Activated CD4-positive, alpha-beta T cell treated with anti-CD3 and anti-CD28 coated beads for 1 hour (primary cell): Measurements from ENCODE around the gene PRDM12.
"Not testable (repeated sequence)": the region's sequence is repeated elsewhere in the genome, so short reads cannot be mapped to it uniquely, and the experiment has no call there.

Source experiments
- DNase-seq: peaks from one replicate; pipeline ENCODE4 v3.0.0-alpha.2; 2020

The PRDM12 gene

DNA sequence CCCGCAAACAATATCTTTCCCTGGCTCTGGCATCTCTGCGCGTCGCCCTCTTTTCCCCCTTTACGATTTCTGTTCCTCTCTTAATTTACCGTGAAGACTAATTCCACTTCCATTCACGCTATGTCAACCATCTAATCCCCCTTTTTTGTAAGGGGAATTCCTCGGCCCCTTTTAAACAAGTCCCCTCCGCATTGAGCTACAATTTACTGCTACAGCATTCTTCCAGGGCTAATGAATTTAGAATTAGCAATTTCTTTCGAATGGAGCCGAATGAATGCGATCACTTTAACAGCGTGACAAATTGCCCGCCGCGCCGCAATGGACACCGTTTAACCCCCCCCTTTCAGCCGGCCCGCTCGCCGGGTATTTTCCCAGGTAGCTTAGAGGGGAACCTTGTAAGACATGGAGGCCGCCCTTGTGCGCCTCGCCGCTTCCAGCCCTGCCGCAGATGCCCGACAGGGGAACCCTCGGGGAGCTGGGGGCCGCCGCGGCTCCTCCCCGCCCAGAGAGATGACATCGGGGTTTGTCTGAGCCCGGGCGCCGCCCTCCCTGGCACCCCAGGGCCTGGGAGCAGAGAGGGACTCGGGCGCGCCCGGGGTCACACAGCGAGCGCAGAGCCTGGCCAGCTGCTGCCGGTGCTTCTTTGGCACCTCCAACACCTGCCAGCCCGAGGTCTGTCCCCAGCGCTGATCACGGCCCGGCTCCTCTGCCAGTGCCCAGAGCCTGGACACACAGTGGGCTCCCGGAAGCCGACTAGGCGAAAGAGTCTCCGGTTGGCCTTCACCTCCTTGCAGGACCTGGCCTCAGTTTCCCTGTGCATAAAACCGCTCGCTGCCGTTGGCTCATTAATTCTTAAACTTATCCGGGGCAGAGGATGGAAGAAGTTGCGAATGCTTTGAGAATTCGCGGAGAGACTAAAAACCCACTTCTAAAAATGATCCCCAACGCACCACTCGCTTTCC is 1.3 kb downstream of the PRDM12 start:
- DNase-seq = no peak

DNA sequence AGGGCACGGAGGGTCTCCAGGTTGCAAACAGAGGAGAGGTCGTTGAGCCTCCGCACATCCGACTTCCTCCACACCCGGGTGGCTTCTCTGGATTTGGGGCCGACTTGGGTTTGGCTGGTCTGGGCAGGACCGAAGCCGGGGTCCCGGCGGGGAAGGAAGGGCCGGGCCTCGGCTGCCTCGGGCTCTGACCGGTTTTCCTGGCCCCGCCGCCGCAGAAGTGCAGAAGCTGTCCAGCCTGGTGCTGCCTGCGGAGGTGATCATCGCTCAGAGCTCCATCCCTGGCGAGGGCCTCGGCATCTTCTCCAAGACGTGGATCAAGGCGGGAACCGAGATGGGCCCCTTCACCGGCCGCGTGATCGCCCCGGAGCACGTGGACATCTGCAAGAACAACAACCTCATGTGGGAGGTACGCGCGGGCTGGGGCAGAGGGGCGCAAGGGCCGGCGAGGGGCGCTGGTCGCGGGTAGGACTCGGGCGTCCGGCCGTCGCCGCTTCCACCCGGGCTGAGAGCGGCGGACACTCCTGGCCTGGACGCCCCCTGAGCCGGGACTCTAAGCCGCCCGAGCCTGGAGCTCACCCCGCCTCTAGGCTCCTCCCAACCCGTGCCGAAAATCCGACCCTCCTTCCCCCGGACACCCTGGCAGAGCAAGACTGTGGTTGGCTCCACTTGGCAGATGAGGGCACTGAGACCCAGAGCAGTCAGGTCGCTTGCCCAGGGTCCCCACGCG is 2.2 kb downstream of the PRDM12 start:
- DNase-seq = no peak

DNA sequence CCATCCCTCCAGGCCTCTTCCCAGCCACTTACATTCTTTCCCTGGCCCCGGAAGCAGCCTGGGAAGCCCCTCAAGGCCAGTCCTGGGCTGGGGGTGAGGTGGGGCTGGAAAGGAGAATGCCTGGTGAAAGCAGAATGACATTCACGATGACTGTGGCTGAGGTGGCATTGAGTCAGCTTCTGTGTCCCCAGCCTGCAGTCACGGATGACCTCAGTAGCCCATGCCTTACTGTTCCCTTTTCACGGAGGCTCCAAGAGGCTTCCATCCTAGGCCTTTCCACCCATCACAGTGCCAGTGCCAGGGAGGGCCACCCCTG is 2.7 kb downstream of the PRDM12 start:
- no peak for DNase-seq

DNA sequence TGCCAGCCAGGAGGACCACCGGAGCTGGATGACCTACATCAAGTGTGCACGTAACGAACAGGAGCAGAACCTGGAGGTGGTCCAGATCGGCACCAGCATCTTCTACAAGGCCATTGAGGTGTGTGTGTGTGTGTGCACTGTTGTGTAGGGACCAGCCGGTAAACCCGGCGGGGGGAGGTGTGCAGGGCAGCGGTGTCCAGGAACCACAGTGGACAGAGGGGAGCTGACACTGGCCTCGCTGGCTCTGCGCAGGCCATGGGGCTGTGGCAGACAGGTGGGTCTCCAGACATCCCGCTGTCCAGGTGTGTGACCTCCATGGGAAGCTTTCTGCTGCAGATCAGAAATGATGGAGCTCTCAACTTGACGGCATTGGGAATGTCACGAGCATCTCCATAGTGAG is 3.8 kb downstream of the PRDM12 start:
- no peak for DNase-seq

DNA sequence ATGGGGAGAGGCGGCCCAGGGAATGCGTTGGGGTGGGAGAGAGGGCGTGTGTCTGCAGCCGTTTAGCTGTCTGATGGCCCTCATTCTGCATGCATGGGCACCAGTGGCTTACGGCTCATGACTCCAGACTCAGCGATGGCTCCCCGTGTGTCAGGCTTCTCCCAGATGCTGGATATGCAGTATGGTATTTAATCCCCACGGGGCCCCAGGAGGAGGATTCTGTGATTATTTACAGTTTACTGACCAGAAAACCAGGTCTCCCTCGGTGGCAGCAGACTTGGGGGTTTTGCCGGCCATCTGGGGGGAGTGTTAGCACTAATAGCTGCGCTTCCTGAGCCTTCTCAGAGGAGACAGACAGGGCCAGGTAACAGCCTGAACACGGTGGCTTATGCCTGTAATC is 4.3 kb downstream of the PRDM12 start:
- no peak for DNase-seq

DNA sequence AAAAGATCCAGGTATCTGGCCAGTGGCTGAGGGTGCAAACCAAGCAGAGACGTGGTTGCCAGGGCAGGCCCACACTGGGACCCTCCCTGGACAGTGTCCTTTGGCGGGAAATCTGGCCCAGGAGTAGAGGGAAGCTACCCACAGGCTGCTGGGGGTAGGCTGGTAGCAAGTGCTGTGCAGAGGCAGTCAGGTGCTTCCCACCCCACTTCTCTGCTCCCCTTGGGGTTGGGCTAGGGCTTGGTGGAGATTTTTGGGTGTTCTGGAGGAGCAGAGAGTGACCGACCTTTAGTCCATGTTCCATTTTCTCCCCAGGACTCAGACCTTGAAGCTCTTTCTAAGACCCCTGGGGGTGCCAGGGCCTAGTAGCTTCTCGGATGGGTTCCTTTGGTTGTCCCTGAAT is 5.6 kb downstream of the PRDM12 start:
- DNase-seq = no peak

DNA sequence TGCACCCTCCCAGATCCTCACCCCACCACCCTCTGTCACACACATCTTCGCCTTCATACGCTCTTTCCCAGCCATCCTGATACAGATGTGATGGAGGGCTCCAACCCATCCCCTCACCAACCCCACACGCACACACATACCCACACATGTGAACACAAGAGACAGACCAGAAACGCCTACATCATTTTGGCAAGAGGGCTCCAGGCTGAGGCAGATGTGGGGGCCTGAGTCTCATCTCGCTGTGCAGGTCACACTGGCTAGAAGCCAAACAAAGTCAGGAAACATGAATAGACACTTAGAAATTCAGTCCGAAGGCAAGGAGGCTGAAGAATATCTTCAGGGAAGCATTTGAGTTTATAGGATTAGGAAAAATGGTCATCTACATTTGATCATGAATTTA is 6.2 kb downstream of the PRDM12 start:
- DNase-seq = no peak

DNA sequence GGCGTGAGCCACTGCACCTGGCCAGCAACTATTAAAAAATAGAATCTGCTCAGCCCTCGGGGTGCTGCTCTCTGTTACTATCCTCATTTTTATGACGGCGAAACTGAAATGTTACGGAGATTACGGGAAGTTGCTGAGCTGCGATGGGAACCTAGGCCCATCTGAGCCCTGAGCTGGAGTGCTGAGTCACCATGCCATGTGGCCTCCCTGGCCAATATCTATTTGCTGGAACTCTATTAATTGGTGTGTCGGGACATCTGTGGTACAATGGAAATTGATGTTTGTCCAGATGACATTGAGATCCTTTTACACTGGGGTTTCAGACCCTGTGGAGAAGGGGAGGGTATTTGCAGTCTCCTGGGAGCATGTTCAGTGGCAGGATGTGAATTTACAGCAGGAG is 8.1 kb downstream of the PRDM12 start:
- DNase-seq = no peak

DNA sequence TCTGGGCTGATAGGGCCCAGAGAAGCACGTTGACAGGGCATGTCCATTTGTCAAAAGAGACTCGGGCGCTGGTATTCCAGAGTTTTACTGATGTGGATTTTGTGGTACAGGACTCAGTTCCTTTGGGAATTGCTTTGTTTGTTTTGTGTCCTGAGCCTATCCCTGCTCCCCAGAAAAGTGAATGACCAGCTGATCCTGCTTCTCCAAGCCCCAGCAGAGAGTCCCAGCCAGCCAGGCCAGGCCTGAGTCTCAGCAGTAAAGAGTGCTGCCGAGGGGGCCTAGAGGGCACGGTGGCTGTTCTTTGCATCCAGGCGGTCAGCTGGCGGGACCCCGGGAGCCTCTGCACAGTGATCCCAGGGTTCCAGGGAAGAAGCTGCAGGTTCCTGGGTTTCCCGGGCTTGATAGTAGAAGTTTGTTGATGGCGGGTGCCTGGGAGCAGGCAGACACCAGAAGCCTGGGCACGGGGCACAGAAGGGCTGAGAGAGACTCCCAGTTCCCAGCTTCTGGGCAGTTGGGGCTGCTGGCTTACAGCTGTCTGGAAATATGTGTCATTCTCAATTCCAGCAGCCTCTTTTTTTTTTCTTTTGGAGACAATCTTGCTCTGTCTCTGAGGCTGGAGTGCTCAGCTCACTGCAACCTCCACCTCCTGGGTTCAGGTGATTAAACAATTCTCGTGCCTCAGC is 8.7 kb downstream of the PRDM12 start:
- DNase-seq = no peak

DNA sequence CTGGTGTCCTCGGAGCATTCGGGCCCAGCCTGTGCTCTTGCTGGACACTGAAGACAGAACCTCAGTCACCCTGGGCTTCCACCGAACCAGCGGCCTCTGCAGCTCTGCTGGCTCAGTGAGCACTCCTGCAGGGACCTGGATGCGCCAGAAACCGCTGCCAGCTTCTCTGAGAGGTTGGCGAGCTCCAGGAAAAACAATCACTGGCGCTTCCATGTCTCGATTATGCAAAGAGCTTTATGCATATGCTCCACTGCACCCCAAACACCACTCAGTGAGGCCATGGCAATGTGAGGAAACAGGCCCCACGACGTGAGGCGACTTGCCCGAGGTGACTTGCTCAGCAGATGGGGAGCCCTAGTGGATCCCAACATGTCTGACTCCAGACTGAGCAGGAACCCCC is 11.0 kb downstream of the PRDM12 start:
- DNase-seq = no peak

DNA sequence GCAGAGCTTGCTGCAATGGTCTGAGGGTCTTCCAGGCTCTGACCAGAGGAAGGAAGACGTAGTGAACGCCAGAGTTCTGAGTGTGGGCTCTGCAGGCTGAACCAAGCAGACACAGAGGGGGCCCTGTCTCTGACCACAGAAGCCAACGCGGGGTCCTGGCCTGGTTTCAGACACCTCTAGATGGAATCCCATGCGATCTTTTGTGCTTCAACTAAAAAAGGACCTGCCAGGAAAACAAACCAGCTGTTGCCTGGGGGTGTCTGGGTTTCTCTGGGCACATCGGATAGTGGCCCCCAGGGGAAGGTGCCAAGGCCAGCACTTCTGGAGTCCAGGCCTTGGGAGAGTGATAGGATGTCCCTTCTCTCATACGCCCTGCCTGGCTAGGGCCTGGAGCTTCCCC is 12.9 kb downstream of the PRDM12 start:
- no peak for DNase-seq

DNA sequence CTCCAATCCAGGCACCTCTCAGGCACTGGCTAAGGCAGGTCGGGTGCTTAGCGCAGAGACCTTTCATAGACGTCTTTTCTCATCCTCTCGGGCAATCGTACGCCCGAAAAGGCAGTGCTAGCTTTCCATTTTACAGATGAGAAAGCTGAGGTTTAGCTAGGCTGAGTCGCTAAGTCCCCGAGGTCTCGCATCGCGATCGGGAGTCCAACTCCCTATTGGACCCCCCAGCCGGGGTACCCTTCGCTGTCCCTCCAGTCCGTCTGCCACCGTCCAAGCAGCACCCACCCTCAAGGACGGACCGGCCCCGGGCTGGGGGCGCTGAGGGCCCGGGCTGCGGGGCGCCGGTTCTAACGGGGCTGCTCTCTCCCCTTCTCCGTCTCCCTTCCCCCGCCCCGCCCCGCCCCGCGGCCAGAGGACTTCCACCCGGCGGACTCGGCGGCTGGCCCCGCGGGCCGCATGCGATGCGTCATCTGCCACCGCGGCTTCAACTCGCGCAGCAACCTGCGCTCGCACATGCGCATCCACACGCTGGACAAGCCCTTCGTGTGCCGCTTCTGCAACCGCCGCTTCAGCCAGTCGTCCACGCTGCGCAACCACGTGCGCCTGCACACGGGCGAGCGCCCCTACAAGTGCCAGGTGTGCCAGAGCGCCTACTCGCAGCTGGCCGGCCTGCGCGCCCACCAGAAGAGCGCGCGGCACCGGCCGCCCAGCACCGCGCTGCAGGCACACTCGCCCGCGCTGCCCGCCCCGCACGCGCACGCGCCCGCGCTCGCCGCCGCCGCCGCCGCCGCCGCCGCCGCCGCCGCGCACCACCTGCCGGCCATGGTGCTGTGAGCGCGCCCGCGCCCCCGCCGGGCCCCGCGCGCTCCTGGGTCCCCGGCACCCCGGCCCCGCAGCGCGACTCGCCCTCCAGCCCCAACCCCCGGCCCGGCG is 16.7 kb downstream of the PRDM12 start:
- DNase-seq = peak; percentile 28

DNA sequence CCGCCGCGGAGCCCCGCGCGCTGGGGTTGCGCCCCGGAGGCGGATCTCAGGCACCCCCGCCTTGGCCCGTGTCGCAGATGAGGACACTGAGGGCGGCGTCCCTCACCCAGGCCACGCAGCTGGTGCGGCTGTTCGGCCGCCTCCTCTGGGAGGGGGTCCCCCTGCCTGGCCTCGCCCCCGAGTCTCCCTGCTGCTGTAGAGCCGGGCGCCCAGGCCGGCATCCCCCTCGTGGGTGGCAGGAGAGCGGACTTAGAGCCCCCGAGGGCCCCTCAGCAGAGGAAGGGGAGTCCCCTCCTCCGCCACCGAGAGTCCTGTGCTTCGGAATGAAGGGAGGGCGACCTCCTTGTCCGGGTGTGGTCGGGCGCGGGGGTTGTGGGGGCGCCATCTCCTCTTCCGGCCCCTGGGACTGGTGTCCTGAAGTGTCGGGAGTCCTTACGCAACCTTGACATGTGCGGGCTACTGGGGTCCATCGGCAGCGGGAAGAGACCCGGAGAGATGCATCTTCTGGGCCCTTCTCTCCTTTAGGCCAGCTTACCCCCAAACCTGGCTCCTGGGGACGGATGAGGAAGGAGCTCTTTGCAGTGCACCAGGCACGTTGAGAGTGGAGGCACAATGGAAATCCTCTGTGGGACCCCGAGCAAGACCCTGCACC is 17.5 kb downstream of the PRDM12 start:
- no peak for DNase-seq

DNA sequence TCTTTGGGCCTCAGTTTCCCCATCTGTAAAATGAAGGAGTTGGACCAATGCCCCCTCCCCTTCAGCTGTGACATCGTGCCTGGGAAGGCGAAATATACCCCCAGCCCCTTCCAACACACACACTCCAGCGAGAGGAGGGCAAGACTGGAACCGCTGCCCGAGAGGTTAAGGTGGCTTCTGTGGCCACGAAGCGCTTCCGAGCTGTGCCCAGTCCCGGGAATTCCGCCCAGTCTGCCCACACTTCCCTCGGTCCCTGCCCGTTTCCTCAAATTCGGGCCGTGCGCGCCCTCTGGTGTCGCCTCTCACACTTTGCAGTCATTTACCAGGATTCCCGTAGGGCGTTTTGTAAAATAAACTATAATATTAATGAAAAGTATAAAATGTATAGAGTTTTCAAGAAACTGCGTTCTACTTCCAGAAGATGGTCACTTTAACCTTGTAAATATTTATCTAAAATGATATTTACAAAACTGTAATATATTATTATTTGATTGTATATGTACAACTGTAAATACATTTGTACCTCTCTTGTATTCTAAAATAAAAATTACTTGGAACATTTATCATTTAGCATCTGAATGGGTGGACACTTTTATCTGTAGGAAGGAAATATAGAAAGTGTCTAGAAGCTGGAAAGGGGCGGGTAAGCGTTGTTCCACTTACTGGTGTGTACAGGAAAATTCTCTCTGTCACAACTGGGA is 18.2 kb downstream of the PRDM12 start:
- DNase-seq = peak; percentile 41

DNA sequence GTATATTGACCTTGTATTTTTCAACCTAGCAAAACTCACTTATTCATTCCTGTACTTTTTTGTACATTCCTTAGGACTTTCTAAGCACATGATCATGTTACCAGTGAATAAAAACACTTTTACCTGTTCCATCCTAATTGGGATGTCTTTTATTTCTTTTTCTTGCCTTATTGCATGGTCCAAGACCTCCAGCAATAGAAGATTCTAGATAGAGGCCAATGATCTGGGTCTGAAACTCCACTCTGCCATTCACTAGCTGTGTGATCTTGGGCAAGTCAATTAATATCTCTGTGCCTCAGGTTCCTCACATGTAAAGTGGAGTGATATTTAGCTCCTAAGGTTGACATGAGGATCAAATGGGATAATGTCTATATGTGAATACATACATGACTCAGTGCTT is 20.7 kb downstream of the PRDM12 start:
- DNase-seq = no peak

DNA sequence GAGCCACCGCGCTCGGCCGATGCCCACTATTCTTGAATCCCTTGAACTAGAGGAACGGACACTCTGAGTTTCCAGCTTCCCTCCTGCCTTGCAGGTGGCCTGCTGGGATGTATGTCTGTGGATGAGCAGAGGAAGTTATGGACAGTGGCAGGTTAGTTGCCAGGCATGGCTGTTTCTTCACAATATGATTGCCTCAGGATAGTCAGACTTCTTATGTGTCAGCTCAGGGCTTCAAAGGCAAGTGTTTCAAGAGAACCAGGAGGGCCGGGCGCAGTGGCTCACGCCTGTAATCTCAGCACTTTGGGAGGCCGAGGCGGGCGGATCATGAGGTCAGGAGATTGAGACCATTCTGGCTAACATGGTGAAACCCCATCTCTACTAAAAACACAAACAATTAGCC is 21.6 kb downstream of the PRDM12 start:
- not testable (repeated sequence) for DNase-seq

DNA sequence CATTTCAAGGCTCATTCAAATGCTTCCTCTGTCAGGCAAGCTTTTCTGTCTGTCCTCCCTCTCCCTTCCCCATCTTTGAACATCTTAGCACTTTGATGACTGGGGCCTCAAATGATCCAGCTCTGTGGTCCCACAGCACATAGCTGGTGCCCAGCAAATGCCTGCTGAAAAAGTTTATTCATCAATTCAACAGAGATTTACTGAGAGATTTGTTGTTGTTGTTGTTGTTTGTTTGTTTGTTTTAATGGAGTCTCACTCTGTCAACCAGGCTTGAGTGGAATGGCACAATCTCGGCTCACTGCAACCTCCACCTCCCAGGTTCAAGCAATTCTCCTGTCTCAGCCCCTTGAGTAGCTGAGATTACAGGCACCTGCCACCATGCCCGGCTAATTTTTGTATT is 23.2 kb downstream of the PRDM12 start:
- DNase-seq = no peak

DNA sequence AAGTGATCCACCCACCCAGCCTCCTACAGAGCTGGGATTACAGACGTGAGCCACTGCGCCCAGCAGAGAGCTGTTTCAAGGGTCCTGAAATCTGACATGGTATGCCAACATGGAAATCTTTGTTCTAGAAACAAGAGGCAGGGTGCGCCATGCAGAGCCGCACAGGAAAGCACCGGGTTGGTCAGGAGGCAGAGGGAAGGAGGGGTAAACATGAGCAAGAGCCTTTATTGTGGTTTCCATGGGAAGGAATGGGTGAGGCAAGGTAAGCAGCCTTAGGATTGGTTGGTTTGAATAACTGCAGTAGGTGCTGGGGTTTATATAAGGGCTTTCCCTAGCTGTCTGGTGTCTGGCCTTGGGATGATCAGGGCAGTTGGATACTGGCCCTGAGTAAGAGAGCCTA is 23.7 kb downstream of the PRDM12 start:
- DNase-seq = no peak

DNA sequence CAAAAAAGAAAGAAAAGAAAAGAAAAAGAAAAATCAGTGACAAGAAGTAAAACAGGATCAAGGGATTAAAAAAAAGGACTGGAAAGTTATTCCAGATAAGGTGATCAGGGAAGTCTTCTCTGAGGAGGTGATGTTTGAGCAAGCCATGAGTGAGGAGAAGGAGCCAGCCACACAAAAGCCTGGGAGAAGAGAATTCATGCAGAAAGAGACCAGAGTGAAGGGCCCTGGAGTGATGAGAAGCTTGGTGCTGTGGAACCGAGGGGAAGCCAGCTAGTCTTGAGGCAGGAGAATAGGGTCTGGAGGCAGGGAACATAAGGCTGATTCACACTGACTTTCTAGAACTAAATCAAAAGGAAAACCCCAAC is 25.2 kb downstream of the PRDM12 start:
- no peak for DNase-seq

DNA sequence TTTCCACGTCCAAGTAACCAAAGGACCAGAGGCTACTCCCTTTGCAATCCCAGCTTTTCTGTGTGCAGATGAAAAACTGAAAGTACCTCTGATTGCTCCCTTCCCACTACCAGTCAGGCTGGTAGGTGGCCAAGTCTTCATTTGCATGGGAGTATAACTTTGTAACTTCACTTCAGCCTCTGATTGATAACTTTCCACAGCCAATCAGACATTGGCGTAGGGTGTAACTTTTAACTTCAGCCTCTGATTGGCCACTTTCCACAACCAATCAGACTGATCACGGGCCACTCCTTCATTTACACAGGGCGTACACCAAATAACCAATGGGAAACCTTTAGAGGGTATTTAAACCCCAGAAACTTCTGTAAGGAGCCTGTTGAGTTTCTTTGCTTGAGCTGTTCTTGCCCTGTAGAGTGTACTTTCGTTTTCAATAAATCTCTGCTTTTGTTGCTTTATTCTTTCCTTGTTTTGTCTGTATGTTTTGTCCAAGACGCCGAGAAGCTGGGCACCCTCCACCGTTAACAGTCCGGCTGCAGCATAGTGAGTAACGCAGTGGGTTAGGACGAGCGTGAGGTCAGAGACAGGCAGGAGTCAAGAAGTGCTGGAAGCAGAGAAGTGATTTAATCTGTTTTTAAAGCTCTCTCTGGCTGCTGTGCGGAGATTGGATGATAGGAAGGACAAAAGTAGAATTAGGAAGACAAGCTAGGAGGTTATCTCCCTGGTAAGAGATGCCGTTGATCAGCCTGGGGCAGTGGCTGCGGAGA is 25.7 kb downstream of the PRDM12 start:
- DNase-seq = no peak

DNA sequence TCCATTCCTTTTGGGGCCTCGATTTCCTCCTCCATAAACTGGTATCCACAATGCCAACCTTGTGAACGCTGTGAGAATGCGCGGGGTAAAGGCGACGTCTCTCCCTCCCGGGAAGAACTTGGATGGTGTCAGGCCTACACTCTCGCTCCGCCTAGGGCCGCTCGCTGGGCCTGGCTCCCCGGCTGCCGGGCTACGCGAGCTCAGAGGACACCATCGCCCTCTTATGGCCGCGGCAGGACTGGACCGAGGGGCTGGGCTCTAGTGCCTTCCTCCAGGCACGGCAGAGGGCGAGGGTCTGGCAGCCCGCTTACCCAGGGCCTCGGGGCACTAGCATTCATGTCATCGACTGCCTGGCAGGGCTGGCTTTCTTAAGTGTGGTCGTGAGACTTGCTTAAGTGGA is 27.9 kb downstream of the PRDM12 start:
- DNase-seq = no peak
